Endothelial cell of umbilical vein (primary cell): Measurements from ENCODE around the gene DDR2. TPM values are rescaled to one million over a fixed set of nuclear protein-coding genes. Genes with fewer than 3 reads are reported as not detected.

Source experiments
- BruUV-seq: library from RNA; stranded (reverse); fragments of 400-500 nt; replicated peaks from 2 replicates; lab custom pipeline; 2021; lab: Mats Ljungman, UMichigan
- CTCF ChIA-PET: fragments of 300-600, 350-600 bp; sonication (Branson Sonifier 250); formaldehyde crosslinking; loops from one replicate; lab custom pipeline; 2021; ENCODE audit warnings: antibody characterized with exemption, inconsistent platforms; lab: Charles Lee
- POLR2A ChIA-PET: fragments of 300-600, 350-600 bp; sonication (Branson Sonifier 250); formaldehyde crosslinking; loops from one replicate; lab custom pipeline; 2021; ENCODE audit warnings: antibody characterized with exemption, inconsistent platforms; lab: Charles Lee
- DNase-seq: peaks from one replicate; pipeline ENCODE4 v3.0.0-alpha.2; 2011; ENCODE audit warnings: low read depth, low spot score
- FAIRE-seq: peaks from 2 replicates; lab custom pipeline; 2011; peaks lifted over from hg19 to GRCh38; lab: Jason Lieb, UNC
- H2AFZ ChIP-seq: 2 replicates; pipeline ENCODE4 v1.6.0; 2012; ENCODE audit warnings: low read depth, low read length, control low read depth, inconsistent platforms
- H3K27ac ChIP-seq: 2 replicates; pipeline ENCODE4 v1.5.1; 2011; ENCODE audit warnings: low read depth, mild to moderate bottlenecking, control low read depth, low read length, moderate library complexity; ENCODE audit not compliant: insufficient read depth
- H3K27me3 ChIP-seq, 2 experiments: 2 replicates each; pipeline versions ENCODE4 v1.6.0 to v1.6.1; 2011; ENCODE audit warnings: low read length in 2 of 2, mixed read lengths in 1 of 2; ENCODE audit not compliant: control insufficient read depth in 2 of 2, insufficient read depth in 2 of 2
- H3K36me3 ChIP-seq, 2 experiments: 2 replicates in 1 of 2; 3 replicates in 1 of 2; pipeline ENCODE4 v1.5.1; 2011; ENCODE audit warnings: low read length in 2 of 2, mild to moderate bottlenecking in 1 of 2, moderate library complexity in 1 of 2; ENCODE audit not compliant: control insufficient read depth in 2 of 2, insufficient read depth in 2 of 2; ENCODE audit errors: extremely low read depth in 1 of 2
- H3K4me1 ChIP-seq: 3 replicates; pipeline ENCODE4 v1.5.1; 2011; ENCODE audit warnings: mild to moderate bottlenecking, low read length; ENCODE audit not compliant: control insufficient read depth, insufficient read depth; ENCODE audit errors: extremely low read depth
- H3K4me2 ChIP-seq: 2 replicates; pipeline ENCODE4 v1.6.1; 2011; ENCODE audit warnings: low read length, control low read depth, mixed read lengths; ENCODE audit not compliant: insufficient read depth
- H3K4me3 ChIP-seq, 3 experiments: fragments of 200-600 bp in 1 of 3; sonication (generic), shearing (Covaris generic) in 1 of 3; replicated peaks in 1 of 3; 2 replicates each; pipeline ENCODE4 v1.5.1; 2011 to 2016; ENCODE audit warnings: control low read depth in 3 of 3, low read length in 3 of 3, mild to moderate bottlenecking in 2 of 3, inconsistent platforms in 1 of 3, low read depth in 1 of 3, moderate library complexity in 1 of 3; ENCODE audit not compliant: insufficient read depth in 1 of 3
- H3K79me2 ChIP-seq: 2 replicates; pipeline ENCODE4 v1.6.0; 2012; ENCODE audit warnings: low read length, inconsistent platforms; ENCODE audit not compliant: control insufficient read depth, insufficient read depth
- H3K9ac ChIP-seq: replicated peaks from 2 replicates; pipeline ENCODE3; 2011; ENCODE audit warnings: low read length, control low read depth; ENCODE audit not compliant: insufficient read depth; ENCODE audit errors: extremely low read depth
- H3K9me1 ChIP-seq: replicated peaks from 3 replicates; pipeline ENCODE4 v1.6.0; 2011; ENCODE audit warnings: mild to moderate bottlenecking, low read length; ENCODE audit not compliant: control insufficient read depth, insufficient read depth; ENCODE audit errors: extremely low read depth
- H3K9me3 ChIP-seq: replicated peaks from 2 replicates; pipeline ENCODE4 v1.5.1; 2012; ENCODE audit warnings: low read length, inconsistent platforms; ENCODE audit not compliant: control insufficient read depth, insufficient read depth
- H4K20me1 ChIP-seq: replicated peaks from 2 replicates; pipeline ENCODE3; 2011; ENCODE audit warnings: mild to moderate bottlenecking, low read length; ENCODE audit not compliant: control insufficient read depth, insufficient read depth; ENCODE audit errors: extremely low read depth
- FOS ChIP-seq: IDR thresholded peaks from 2 replicates; pipeline ENCODE4 v1.6.1; 2011; ENCODE audit warnings: mild to moderate bottlenecking, low read length, moderate library complexity, borderline replicate concordance; ENCODE audit not compliant: insufficient read depth
- GATA2 ChIP-seq: IDR thresholded peaks from 2 replicates; pipeline ENCODE4 v1.7.0; 2011; ENCODE audit warnings: low read depth, mild to moderate bottlenecking, moderate library complexity, mixed read lengths, low read length; ENCODE audit not compliant: insufficient read length, insufficient read depth
- MYC ChIP-seq: IDR thresholded peaks from one replicate; pipeline ENCODE4 v1.6.1; 2011; ENCODE audit warnings: mild to moderate bottlenecking, low read depth, low read length
- dilution Hi-C: fragments of 300-500 bp; cut with MboI; formaldehyde crosslinking; loops from one replicate; pipeline ENCODE4 v1.15.0; 2019; ENCODE audit warnings: low sequenced_read_pairs; ENCODE audit not compliant: extremely low pct_ligation_motif_present
- intact Hi-C: fragments of 100-400 bp; cut with micrococcal nuclease; formaldehyde crosslinking; loops from one replicate; pipeline ENCODE4 v1.10.0; 2022
- polyA plus RNA-seq, 4 experiments: library from polyadenylated mRNA; depleted of rRNA in 3 of 4; stranded (reverse) in 3 of 4; unstranded in 1 of 4; fragments of >200 nt; gene quantifications; 2 replicates each; pipeline versions ENCODE4 v1.2.1 to v1.2.3, GENCODE V29; 2011 to 2012; ENCODE audit warnings: missing spikeins in 1 of 4
- small RNA-seq: library from RNA; depleted of rRNA; stranded (forward); fragments of <200 nt; gene quantifications from one replicate; pipeline ENCODE3, GENCODE V24; 2012; ENCODE audit warnings: low replicate concordance, low read depth; ENCODE audit not compliant: insufficient read depth, insufficient read length
- total RNA-seq: library from RNA; stranded (reverse); gene quantifications from 2 replicates; pipeline ENCODE4 v1.2.3, GENCODE V29; 2021

Gene DDR2
- total and polyA plus RNA-seq, 2 donors (not counting 3 experiments of a cell fraction or from before 2014, with no cell fraction given): 27.8 to 30.8 TPM

- Histone ChIP-seq H3K27me3 (no peaks in the 10 kb centered on the region), H3K4me2 (no peak overlapping the region), H3K9ac (no peak overlapping the region), H3K4me3 (no peak overlapping the region), H3K79me2 (no peaks in the 10 kb centered on the region), H3K9me1 (no peaks in the 10 kb centered on the region), H3K36me3 (no peaks in the 10 kb centered on the region), H4K20me1 (no peaks in the 10 kb centered on the region), H2AFZ (no peak overlapping the region), H3K27ac (no peak overlapping the region), H3K4me1 (no peaks in the 10 kb centered on the region), H3K9me3 (no peaks in the 10 kb centered on the region)
- FAIRE-seq (no peak), DNase-seq (no peak)
- intact Hi-C loops: no loop called here
- BruUV-seq: no TSS peak
- POLR2A ChIA-PET: no interaction called here
- TF ChIP-seq GATA2: no peak
- no peak for TF ChIP-seq MYC
- TF ChIP-seq FOS: no peak
- dilution Hi-C loops: no loop called here
- CTCF ChIA-PET: no interaction called here
Measured at GRCh38 chr1:162835157-162835899, 203.1 kb downstream of the DDR2 start.

Small RNA genes within 50 kb of the gene (small RNA-seq; reads per million reads assigned to genes)
- gene RN7SL861P: not detected

Other genes with a start within 250 kb of the DDR2 start
- gene SH2D1B, start 220.3 kb upstream of the DDR2 start, total RNA-seq: not detected in 2 replicates
- not detected in 2 replicates for gene SH2D1B, start 220.3 kb upstream of the DDR2 start, polyA plus RNA-seq
- 35.0 and 35.1 TPM in 2 replicates for gene UHMK1, start 134.6 kb upstream of the DDR2 start, total RNA-seq
- gene UHMK1, start 134.6 kb upstream of the DDR2 start, polyA plus RNA-seq: 6.8 and 9.2 TPM in 2 replicates
- 89.8 and 91.5 TPM in 2 replicates for gene UAP1, start 70.7 kb upstream of the DDR2 start, total RNA-seq
- gene UAP1, start 70.7 kb upstream of the DDR2 start, polyA plus RNA-seq: 24.8 and 30.6 TPM in 2 replicates
- 25.6 and 26.6 TPM in 2 replicates for gene HSD17B7, start 158.2 kb downstream of the DDR2 start, total RNA-seq
- 15.9 and 17.7 TPM in 2 replicates for gene HSD17B7, start 158.2 kb downstream of the DDR2 start, polyA plus RNA-seq
- 4.5 and 9.0 TPM in 2 replicates for gene CCDC190, start 228.7 kb downstream of the DDR2 start, total RNA-seq
- gene CCDC190, start 228.7 kb downstream of the DDR2 start, polyA plus RNA-seq: 1.9 and 3.7 TPM in 2 replicates